HG02759 (cell line): ENCODE results near the gene FN3KRP.

Experiments used
- ATAC-seq: cut with Tn5 transposase; IDR thresholded peaks from one replicate; pipeline ENCODE4 v1.9.1; 2021; ENCODE audit warnings: mild to moderate bottlenecking, moderate library complexity; ENCODE audit not compliant: unreplicated experiment

FN3KRP gene

GRCh38 chr17:82705756-82706155 lies 10.8 kb upstream of the FN3KRP start:
- ATAC-seq: no peak

- no peak for ATAC-seq
These were observed 7.4 kb upstream of the FN3KRP start for GRCh38 chr17:82709024-82709675.

- no peak for ATAC-seq
These were observed 6.6 kb upstream of the FN3KRP start for GRCh38 chr17:82709676-82710498.

DNA sequence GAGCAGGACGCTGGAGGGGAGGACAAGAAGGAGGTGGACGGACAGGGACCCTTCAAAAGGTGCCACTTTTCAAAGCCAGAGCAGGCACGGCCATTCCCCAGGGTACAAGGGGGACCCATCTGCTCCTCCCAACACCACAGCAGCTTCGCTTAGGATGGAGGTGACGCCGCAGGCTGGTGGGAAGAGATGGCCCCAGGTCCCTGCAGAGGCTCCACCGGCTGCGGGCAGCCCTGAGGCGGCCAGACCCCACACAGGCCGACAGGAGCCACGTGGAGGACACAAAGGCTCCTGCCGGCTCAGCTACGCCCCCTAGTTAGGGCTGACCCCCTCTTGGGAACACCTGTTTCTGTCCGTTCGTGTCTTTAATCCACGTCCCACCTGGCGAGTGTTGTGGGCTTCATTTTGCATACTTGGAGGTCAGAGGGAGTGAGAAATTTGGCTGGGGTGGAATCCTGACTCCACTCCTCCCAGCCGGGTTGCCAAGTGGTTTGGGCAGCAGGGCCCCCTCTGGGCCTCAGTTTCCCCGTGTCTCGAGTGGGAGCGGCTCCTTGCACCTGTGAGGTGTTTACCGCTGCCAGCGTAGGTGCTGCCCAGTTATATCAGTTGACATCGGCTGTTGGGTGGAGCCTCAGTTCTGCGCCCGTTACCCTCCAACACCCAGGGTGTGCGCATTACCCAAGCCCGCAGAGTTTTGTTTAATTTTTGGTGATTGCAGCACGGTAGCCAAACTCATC lies 5.8 kb upstream of the FN3KRP start:
- no peak for ATAC-seq

DNA sequence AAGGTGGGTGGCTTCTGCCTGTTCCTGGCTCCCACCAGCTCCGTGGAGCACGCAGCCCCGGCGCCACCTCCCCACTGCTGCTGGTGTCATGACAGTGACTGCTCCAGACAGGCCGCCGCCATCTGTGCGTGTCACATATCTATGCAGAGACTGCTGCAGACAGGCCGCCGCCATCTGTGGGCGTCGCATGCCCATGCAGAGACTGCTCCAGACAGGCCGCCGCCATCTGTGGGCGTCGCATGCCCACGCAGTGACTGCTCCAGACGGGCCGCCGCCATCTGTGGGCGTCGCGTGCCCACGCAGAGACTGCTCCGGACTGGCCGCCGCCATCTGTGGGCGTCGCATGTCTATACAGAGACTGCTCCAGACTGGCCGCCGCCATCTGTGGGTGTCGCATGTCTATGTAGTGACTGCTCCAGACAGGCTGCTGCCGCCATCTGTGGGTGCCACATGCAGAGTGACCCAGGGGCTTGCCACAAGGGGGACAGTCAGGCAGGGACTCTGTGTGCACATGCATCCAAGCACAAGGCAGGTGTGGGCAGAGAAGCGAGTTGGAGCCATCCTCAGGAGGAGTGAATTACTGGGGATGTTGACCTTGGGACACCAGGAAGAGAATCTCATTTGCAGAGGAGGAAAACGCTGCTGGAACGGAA lies 3.3 kb upstream of the FN3KRP start:
- ATAC-seq: no peak

- no peak for ATAC-seq
These were observed 2.6 kb downstream of the FN3KRP start for GRCh38 chr17:82718986-82719685.

- ATAC-seq: no peak
These were observed 3.7 kb downstream of the FN3KRP start for GRCh38 chr17:82720204-82720603.

- no peak for ATAC-seq
These were observed 6.0 kb downstream of the FN3KRP start for GRCh38 chr17:82722341-82723013.

DNA sequence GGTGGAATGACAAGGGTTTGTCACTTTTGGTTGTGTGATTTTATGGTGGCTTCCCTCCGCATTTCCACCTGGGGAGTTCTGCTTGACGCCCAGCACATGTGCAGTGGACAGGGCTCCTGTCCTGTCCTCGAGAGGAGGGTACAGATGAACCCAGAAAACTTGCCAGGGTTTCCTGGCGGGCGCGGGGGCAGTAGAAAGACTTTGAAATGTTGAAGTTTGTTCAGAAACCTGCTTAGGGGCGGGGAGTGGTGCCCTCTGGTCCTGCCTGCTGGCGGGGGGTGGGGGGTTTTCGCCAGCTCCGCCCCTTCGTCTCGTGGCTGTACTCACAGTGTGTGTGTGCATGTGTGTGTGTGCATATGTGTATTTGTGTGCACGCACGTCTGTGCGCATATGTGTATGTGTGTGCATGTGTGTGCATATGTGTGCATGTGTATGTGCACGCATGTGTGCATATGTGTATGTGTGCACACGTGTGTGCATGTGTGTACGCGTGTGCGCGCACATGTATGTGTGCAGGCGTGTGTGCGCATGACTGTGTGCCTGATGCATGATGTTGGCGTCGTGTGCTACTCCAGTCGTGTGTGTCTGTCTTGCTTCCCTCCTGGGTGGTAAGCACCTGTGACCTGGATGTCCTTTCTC lies 6.8 kb downstream of the FN3KRP start:
- ATAC-seq: no peak

DNA sequence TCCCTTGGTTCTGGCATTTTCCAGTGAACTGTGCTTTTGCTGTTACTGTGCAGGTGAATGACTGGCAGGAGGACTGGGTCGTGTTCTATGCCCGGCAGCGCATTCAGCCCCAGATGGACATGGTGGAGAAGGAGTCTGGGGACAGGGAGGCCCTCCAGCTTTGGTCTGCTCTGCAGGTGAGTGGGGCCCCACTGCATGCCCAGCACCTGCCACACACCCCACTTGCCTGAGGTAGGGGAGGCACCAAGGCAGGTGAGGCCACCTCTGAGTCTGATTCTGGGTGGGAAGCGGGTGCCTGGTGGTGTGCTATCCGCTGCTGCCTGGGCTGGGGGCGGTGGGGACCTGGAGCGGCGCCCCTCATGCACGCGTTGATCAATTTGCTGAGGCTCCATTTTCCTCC lies 9.9 kb downstream of the FN3KRP start:
- no peak for ATAC-seq

DNA sequence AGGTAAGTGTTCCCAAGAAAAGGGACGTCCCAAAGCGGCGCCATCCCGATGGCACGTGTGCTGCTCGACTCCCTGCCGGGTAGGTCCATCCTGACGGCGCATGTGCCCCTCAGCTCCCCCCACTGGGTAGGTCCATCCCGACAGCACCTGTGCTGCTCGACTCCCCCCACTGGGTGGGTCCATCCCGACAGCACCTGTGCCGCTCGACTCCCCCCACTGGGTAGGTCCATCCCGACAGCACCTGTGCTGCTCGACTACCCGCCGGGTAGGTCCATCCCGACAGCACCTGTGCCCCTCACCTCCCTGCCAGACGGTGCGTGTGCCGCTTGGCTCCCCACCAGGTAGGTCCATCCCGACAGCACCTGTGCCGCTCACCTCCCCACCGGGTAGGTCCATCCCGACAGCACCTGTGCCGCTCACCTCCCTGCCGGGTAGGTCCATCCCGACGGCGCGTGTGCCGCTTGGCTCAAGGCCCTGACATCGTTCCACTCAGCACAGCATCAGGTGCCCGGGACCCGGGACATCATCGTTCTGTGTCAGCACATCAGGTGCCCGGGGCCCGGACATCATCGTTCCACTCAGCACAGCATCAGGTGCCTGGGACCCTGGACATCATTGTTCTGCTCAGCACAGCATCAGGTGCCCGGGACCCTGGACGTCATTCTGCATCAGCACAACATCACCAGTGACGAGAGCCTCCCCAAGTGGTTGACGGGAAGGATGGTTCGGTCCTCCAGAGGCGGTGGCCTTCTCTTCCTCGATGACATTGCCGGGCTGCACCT lies 13.2 kb downstream of the FN3KRP start:
- ATAC-seq: no peak

- no peak for ATAC-seq
These were observed 15.7 kb downstream of the FN3KRP start for GRCh38 chr17:82732118-82732743.

GRCh38 chr17:82734987-82735866 lies 18.7 kb downstream of the FN3KRP start, which contains the start of gene FN3K:
Gene FN3K (plus strand): TSS chr17:82735615. CDS start chr17:82735637, 22 bp downstream.
- no peak for ATAC-seq

- ATAC-seq: no peak
These were observed 20.1 kb downstream of the FN3KRP start for GRCh38 chr17:82736511-82737185.

GRCh38 chr17:82737967-82738877 lies 21.7 kb downstream of the FN3KRP start:
- no peak for ATAC-seq
